ENCODE results near the gene AHNAK2. TPM values are rescaled to one million over a fixed set of nuclear protein-coding genes. Genes with fewer than 3 reads are reported as not detected.

Gene AHNAK2
- total and polyA plus RNA-seq, 4 donors, result 3.5 to 26.6 (median 8.1) TPM

- Histone ChIP-seq H3K36me3 (ENCODE audit: control insufficient read depth in 4 of 4, insufficient read depth in 4 of 4, low read length in 4 of 4) (no peaks in the 10 kb centered on the region), H3K27me3 (ENCODE audit: control insufficient read depth in 3 of 3, insufficient read depth in 3 of 3, low read length in 2 of 3) (no peaks in the 10 kb centered on the region), H3K9me3 (ENCODE audit: control insufficient read depth in 4 of 4, insufficient read depth in 3 of 4, low read length in 3 of 4) (no peaks in the 10 kb centered on the region), H3K4me1 (ENCODE audit: control insufficient read depth in 5 of 5, insufficient read depth in 5 of 5, low read length in 5 of 5) (peaks cover 7 to 36% (median 7%) of the 10 kb centered on the region in 5 donors), H3K27ac (ENCODE audit: low read depth in 1 of 2, low read length in 1 of 2) (peak within 1 kb of the TSS; percentile 91 to 97), H3K4me3 (peak within 1 kb of the TSS; percentile 92), H3K9ac (ENCODE audit: insufficient read depth in 1 of 2, low read length in 2 of 2) (peak within 1 kb of the TSS; percentile 63 to 82)
- no peak for TF ChIP-seq CTCF (IDR thresholded peaks at IDR 0.05; ENCODE audit: control extremely low read depth, extremely low read depth)
- WGBS, 2 donors, result 0% methylated on average over 61 to 115 of the region's 115 CpGs
- ATAC-seq (ENCODE audit: insufficient read depth, low FRiP score) (peak; percentile 97), DNase-seq (peak; percentile 98)
These were observed 42.9 kb upstream of the AHNAK2 start, which contains the start of gene CDCA4 for GRCh38 chr14:105020815-105021655. TSS of gene CDCA4 (minus strand) at chr14:105021083. CDS start at chr14:105011929, 9,154 bp downstream.

- ATAC-seq (ENCODE audit: insufficient read depth, low FRiP score) (no peak), DNase-seq (peak; percentile 58 to 60 (median 60))
- H3K4me1 ChIP-seq (ENCODE audit: control insufficient read depth in 5 of 5, insufficient read depth in 5 of 5, low read length in 5 of 5), result peaks cover 5 to 39% (median 7%) of the 10 kb centered on the region in 5 donors
- H3K4me3 ChIP-seq, result peak overlapping the region; percentile 92
- 6 to 11% methylated on average over 52 to 75 of the region's 75 CpGs for WGBS, 2 donors
- TF ChIP-seq CTCF (IDR thresholded peaks at IDR 0.05; ENCODE audit: control extremely low read depth, extremely low read depth), result no peak
- H3K9ac ChIP-seq (ENCODE audit: insufficient read depth in 1 of 2, low read length in 2 of 2), result peak overlapping the region in 1 of 2 donors; percentile 78
- no peaks in the 10 kb centered on the region for H3K9me3 ChIP-seq (ENCODE audit: control insufficient read depth in 4 of 4, insufficient read depth in 3 of 4, low read length in 3 of 4)
- H3K27me3 ChIP-seq (ENCODE audit: control insufficient read depth in 3 of 3, insufficient read depth in 3 of 3, low read length in 2 of 3), result no peaks in the 10 kb centered on the region
- H3K27ac ChIP-seq (ENCODE audit: low read depth in 1 of 2, low read length in 1 of 2), result peak overlapping the region; percentile 77 to 91
- no peaks in the 10 kb centered on the region for H3K36me3 ChIP-seq (ENCODE audit: control insufficient read depth in 4 of 4, insufficient read depth in 4 of 4, low read length in 4 of 4)
These were observed 42.0 kb upstream of the AHNAK2 start for GRCh38 chr14:105019861-105020814.

- Histone ChIP-seq H3K4me1 (ENCODE audit: control insufficient read depth in 5 of 5, insufficient read depth in 5 of 5, low read length in 5 of 5) (peaks cover 5 to 52% (median 9%) of the 10 kb centered on the region in 5 donors), H3K9ac (ENCODE audit: insufficient read depth in 1 of 2, low read length in 2 of 2) (no peak overlapping the region), H3K9me3 (ENCODE audit: control insufficient read depth in 4 of 4, insufficient read depth in 3 of 4, low read length in 3 of 4) (no peaks in the 10 kb centered on the region), H3K4me3 (no peak overlapping the region), H3K36me3 (ENCODE audit: control insufficient read depth in 4 of 4, insufficient read depth in 4 of 4, low read length in 4 of 4) (no peaks in the 10 kb centered on the region), H3K27ac (ENCODE audit: low read depth in 1 of 2, low read length in 1 of 2) (no peak overlapping the region), H3K27me3 (ENCODE audit: control insufficient read depth in 3 of 3, insufficient read depth in 3 of 3, low read length in 2 of 3) (no peaks in the 10 kb centered on the region)
- ATAC-seq (ENCODE audit: insufficient read depth, low FRiP score) (no peak), DNase-seq (no peak)
- no peak for TF ChIP-seq CTCF (IDR thresholded peaks at IDR 0.05; ENCODE audit: control extremely low read depth, extremely low read depth)
- WGBS, 2 donors, result 82 to 93% methylated on average over 4 of the region's 4 CpGs
These were observed 40.2 kb upstream of the AHNAK2 start for GRCh38 chr14:105018414-105018813.

All from lung (tissue), 12 donors.